Tongue (tissue), 2 donors: ENCODE data around the gene PLCB3. TPM values are rescaled to one million over a fixed set of nuclear protein-coding genes. Genes with fewer than 3 reads are reported as not detected.

ENCODE experiments used
- DNase-seq: peaks from one replicate; pipeline ENCODE4 v3.0.0-alpha.2; 2015
- total RNA-seq: library from RNA; depleted of rRNA; stranded (reverse); fragments of >200 nt; gene quantifications from one replicate; pipeline ENCODE4 v1.2.3, GENCODE V29; 2014

Gene PLCB3
- total RNA-seq, 1 donor from 2014 or later, result 18.5 TPM

- DNase-seq, result no peak
Measured at GRCh38 chr11:64287676-64288352, 36.5 kb downstream of the PLCB3 start.

GRCh38 chr11:64288353-64288750 lies 37.0 kb downstream of the PLCB3 start:
- no peak for DNase-seq

- no peak for DNase-seq
Measured at GRCh38 chr11:64289002-64289564, 37.8 kb downstream of the PLCB3 start.

GRCh38 chr11:64290352-64291261 lies 39.3 kb downstream of the PLCB3 start:
- DNase-seq, result no peak

GRCh38 chr11:64291262-64291751 lies 40.0 kb downstream of the PLCB3 start, which contains the start of gene KCNK4:
Gene KCNK4 (plus strand): TSS chr11:64291302. CDS start chr11:64293019, 1,717 bp downstream.
- DNase-seq, result no peak

GRCh38 chr11:64291752-64292459 lies 40.6 kb downstream of the PLCB3 start:
- DNase-seq, result no peak

GRCh38 chr11:64292460-64293254 lies 41.3 kb downstream of the PLCB3 start:
- DNase-seq, result no peak

- no peak for DNase-seq
Measured at GRCh38 chr11:64294774-64295173, 43.4 kb downstream of the PLCB3 start.

GRCh38 chr11:64295760-64296159 lies 44.4 kb downstream of the PLCB3 start:
- DNase-seq, result no peak

- DNase-seq, result no peak
Measured at GRCh38 chr11:64296236-64296635, 44.9 kb downstream of the PLCB3 start.

- no peak for DNase-seq
Measured at GRCh38 chr11:64296830-64297698, 45.7 kb downstream of the PLCB3 start.

GRCh38 chr11:64297699-64298358 lies 46.5 kb downstream of the PLCB3 start:
- no peak for DNase-seq

- DNase-seq, result peak; percentile 70
Measured at GRCh38 chr11:64298966-64299846, 47.9 kb downstream of the PLCB3 start.

- DNase-seq, result no peak
Measured at GRCh38 chr11:64299847-64300648, 48.7 kb downstream of the PLCB3 start, which contains the start of gene CATSPERZ. Gene CATSPERZ (plus strand): TSS chr11:64300358. CDS start chr11:64300411, 53 bp downstream.

- no peak for DNase-seq
Measured at GRCh38 chr11:64303109-64304031, 52.0 kb downstream of the PLCB3 start.

- DNase-seq, result no peak
Measured at GRCh38 chr11:64304032-64304315, 52.6 kb downstream of the PLCB3 start.
